SIG-M5 treated with dmso at 0.1 percent for 504 hours (cell line): ENCODE results near the gene EPG5.
"Not testable (repeated sequence)": the region's sequence is repeated elsewhere in the genome, so short reads cannot be mapped to it uniquely, and the experiment has no call there.

Experiments used
- DNase-seq: peaks from one replicate; lab custom pipeline; 2025; ENCODE audit not compliant: unreplicated experiment; lab: John Stamatoyannopoulos, UW

The EPG5 gene

GRCh38 chr18:45839414-45840395 is 127.4 kb downstream of the EPG5 start:
- peak; percentile 31 for DNase-seq

GRCh38 chr18:45838302-45839070 is 128.6 kb downstream of the EPG5 start:
- DNase-seq: no peak

- DNase-seq: no peak
Measured at GRCh38 chr18:45837283-45838070, 129.7 kb downstream of the EPG5 start.

- no peak for DNase-seq
Measured at GRCh38 chr18:45836242-45837205, 130.6 kb downstream of the EPG5 start.

- no peak for DNase-seq
Measured at GRCh38 chr18:45835057-45835636, 132.0 kb downstream of the EPG5 start.

GRCh38 chr18:45834306-45834705 is 132.8 kb downstream of the EPG5 start:
- no peak for DNase-seq

GRCh38 chr18:45833846-45834245 is 133.3 kb downstream of the EPG5 start:
- DNase-seq: no peak

GRCh38 chr18:45830917-45831316 is 136.2 kb downstream of the EPG5 start:
- DNase-seq: no peak

- DNase-seq: no peak
Measured at GRCh38 chr18:45829855-45830254, 137.3 kb downstream of the EPG5 start.

GRCh38 chr18:45828917-45829811 is 138.0 kb downstream of the EPG5 start:
- no peak for DNase-seq

- not testable (repeated sequence) for DNase-seq
Measured at GRCh38 chr18:45826716-45827115, 140.4 kb downstream of the EPG5 start.

- no peak for DNase-seq
Measured at GRCh38 chr18:45826084-45826483, 141.0 kb downstream of the EPG5 start.

- DNase-seq: no peak
Measured at GRCh38 chr18:45825258-45826044, 141.7 kb downstream of the EPG5 start, which contains the start of gene SIGLEC15. TSS of gene SIGLEC15 (plus strand) at chr18:45825675. CDS start at chr18:45825729, 54 bp downstream.

GRCh38 chr18:45821711-45822110 is 145.4 kb downstream of the EPG5 start:
- DNase-seq: no peak

- no peak for DNase-seq
Measured at GRCh38 chr18:45821026-45821425, 146.1 kb downstream of the EPG5 start.

- peak; percentile 29 for DNase-seq
Measured at GRCh38 chr18:45820106-45820745, 146.9 kb downstream of the EPG5 start.

GRCh38 chr18:45818765-45819164 is 148.4 kb downstream of the EPG5 start:
- DNase-seq: not testable (repeated sequence)
